Pancreas (tissue), 10 donors: ENCODE results near the gene GINM1. TPM values are rescaled to one million over a fixed set of nuclear protein-coding genes. Genes with fewer than 3 reads are reported as not detected.

Experiments
- ATAC-seq, 4 donors: fragments of 200-7000 bp; cut with Tn5 transposase; one replicate each; pipeline versions ENCODE4 v1.8.0 to v1.9.1; 2020; ENCODE audit warnings: mild to moderate bottlenecking in 4 of 4, moderate library complexity in 4 of 4
- DNase-seq, 6 donors: peaks; one replicate each; pipeline ENCODE4 v3.0.0-alpha.2; 2020
- FAIRE-seq: peaks from 2 replicates; lab custom pipeline; 2012; peaks lifted over from hg19 to GRCh38; lab: Jason Lieb, UNC
- H3K27ac ChIP-seq, 4 donors: fragments of 200-600 bp; sonication (generic); 1 replicate in 3 of 4; 2 replicates in 1 of 4; pipeline versions ENCODE4 v1.5.0 to v1.8.0; 2020
- H3K27me3 ChIP-seq, 4 donors: fragments of 200-600 bp; one replicate each; pipeline ENCODE4 v1.8.0; 2021
- H3K36me3 ChIP-seq, 3 donors: fragments of 200-600 bp; sonication (generic) in 1 of 3; one replicate each; pipeline versions ENCODE4 v1.5.0 to v1.8.0; 2020 to 2021
- H3K4me1 ChIP-seq, 3 donors: fragments of 200-600 bp; one replicate each; pipeline ENCODE4 v1.8.0; 2021
- H3K4me3 ChIP-seq, 4 donors: fragments of 200-600 bp; sonication (generic) in 2 of 4; one replicate each; pipeline versions ENCODE4 v1.5.0 to v1.8.0; 2020 to 2021
- H3K9me3 ChIP-seq, 4 donors: fragments of 200-600 bp; one replicate each; pipeline ENCODE4 v1.8.0; 2021
- WGBS, 2 donors: extraction: QIAGEN DNeasy Blood & Tissue Kit; methylation state at CpG; one replicate each; pipeline ENCODE4 v1.1.7; 2013; 5-methylcytosine and 5-hydroxymethylcytosine counted together
- intact Hi-C, 3 donors: fragments of 100-400 bp; cut with DNase I; formaldehyde crosslinking; loops; one replicate each; pipeline versions ENCODE4 v1.11.1 to v1.14.2; 2022
- polyA plus RNA-seq, 2 donors: library from polyadenylated mRNA; stranded (reverse); fragments of 200-250 nt; gene quantifications; one replicate each; pipeline ENCODE4 v1.2.3, GENCODE V29; 2013
- total RNA-seq, 6 donors: library from RNA; stranded (reverse); fragmentation: NEBNext Ultra II Directional in 4 of 6; extraction: Animal tissue kit (Norgen Biotek cat#: 25700) in 4 of 6; gene quantifications; one replicate each; pipeline versions ENCODE4 v1.2.1 to v1.2.4, GENCODE V29; 2021 to 2023
- TF ChIP-seq, protein P1 (sequence below), 4 donors: fragments of 200-600 bp; sonication (generic) in 3 of 4; IDR thresholded peaks; one replicate each; pipeline versions ENCODE4 v1.5.0 to v1.8.0; 2021; ENCODE audit warnings: antibody characterized with exemption in 4 of 4
- donor health status: healthy with polysubstance abuse.
- donor health status: DM: no; HTN: no; CAD: no; lungs with moderate emphysema.
- donor health status: DM: no; HTN: no; CAD: no.
- donor health status: control.
- donor health status: control.
- donor health status: Bipolar disorder and iron deficiency.
- donor health status: DM: yes; HTN: yes; CAD: no.
- donor health status: DM: no; HTN: no; CAD: no.
- donor health status: DM: no; HTN: no; CAD: no.
- donor health status: DM: yes; HTN: yes; CAD: no.

Gene GINM1
- total and polyA plus RNA-seq, 8 donors = 10.6 to 31.6 (median 22.6) TPM

DNA sequence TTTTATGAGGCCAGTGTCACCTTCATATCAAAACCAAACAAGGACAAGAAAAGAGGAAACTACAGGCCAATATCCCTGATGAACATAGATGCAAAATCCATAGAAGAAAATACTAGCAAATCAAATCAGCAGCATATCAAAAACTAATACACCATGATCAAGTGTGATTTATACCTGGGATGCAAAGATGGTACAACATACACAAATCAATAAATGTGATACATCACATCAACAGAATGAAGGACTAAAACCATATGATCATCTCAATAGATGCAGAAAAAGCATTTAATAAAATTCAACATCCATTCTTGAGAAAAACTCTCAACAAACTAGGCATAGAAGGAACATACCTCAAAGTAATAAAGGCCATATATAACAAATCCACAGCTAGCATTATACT, 8.1 kb upstream of the GINM1 start:
- DNase-seq = no peak
- intact Hi-C loops = no loop called here
- no peak overlapping the region for H3K27ac ChIP-seq
- FAIRE-seq = no peak
- H3K9me3 ChIP-seq = no peaks in the 10 kb centered on the region
- H3K4me1 ChIP-seq = no peaks in the 10 kb centered on the region
- no peaks in the 10 kb centered on the region for H3K36me3 ChIP-seq
- no peak for ATAC-seq
- H3K27me3 ChIP-seq = no peaks in the 10 kb centered on the region
- H3K4me3 ChIP-seq = no peak overlapping the region
- TF ChIP-seq, protein P1, sequence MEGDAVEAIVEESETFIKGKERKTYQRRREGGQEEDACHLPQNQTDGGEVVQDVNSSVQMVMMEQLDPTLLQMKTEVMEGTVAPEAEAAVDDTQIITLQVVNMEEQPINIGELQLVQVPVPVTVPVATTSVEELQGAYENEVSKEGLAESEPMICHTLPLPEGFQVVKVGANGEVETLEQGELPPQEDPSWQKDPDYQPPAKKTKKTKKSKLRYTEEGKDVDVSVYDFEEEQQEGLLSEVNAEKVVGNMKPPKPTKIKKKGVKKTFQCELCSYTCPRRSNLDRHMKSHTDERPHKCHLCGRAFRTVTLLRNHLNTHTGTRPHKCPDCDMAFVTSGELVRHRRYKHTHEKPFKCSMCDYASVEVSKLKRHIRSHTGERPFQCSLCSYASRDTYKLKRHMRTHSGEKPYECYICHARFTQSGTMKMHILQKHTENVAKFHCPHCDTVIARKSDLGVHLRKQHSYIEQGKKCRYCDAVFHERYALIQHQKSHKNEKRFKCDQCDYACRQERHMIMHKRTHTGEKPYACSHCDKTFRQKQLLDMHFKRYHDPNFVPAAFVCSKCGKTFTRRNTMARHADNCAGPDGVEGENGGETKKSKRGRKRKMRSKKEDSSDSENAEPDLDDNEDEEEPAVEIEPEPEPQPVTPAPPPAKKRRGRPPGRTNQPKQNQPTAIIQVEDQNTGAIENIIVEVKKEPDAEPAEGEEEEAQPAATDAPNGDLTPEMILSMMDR (IDR thresholded peaks at IDR 0.05) = no peak

DNA sequence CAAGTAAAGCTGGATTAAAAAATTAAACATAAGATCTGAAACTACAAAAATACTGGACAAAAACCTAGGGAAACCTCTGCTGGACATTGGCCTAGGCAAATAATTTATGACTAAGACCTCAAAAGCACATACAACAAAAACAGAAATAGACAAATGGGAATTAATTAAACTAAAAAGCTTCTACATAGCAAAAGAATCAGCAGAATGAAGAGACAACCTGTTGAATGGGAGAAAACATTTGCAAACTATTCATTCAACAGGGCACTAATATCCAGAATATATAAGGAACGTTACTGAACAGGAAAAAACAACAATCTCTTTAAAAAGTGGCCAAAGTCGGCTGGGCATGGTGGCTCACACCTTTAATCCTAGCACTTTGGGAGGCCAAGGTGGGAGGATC, 6.8 kb upstream of the GINM1 start:
- H3K27me3 ChIP-seq = no peaks in the 10 kb centered on the region
- TF ChIP-seq, protein P1 (IDR thresholded peaks at IDR 0.05) = no peak
- no peaks in the 10 kb centered on the region for H3K9me3 ChIP-seq
- no peak for DNase-seq
- FAIRE-seq = no peak
- WGBS, 2 donors = 49 to 78% methylated on average over 2 of the region's 2 CpGs
- intact Hi-C loops = no loop called here
- no peak overlapping the region for H3K27ac ChIP-seq
- no peak for ATAC-seq
- H3K36me3 ChIP-seq = no peaks in the 10 kb centered on the region
- H3K4me3 ChIP-seq = no peak overlapping the region
- H3K4me1 ChIP-seq = no peaks in the 10 kb centered on the region

DNA sequence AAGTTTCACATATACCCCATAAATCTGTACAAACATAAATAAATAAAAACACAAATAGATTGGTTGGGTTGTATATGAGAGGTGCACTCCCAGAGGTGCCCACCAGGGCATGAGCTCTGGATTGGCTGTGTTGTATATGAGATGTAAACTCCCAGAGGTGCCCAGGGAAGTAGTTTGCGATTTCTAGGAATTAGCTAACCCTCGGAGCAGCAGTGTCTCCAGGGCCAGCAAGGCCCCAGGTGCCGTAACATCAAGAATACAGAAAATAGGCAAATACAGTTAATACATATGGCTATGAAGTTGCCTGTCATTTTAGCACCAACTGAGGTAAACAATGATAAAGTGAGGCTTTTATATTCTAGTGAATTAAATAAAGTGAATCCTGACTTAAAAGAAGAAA, 5.4 kb upstream of the GINM1 start:
- intact Hi-C loops = no loop called here
- H3K27ac ChIP-seq = no peak overlapping the region
- H3K36me3 ChIP-seq = no peaks in the 10 kb centered on the region
- H3K27me3 ChIP-seq = no peaks in the 10 kb centered on the region
- no peak overlapping the region for H3K4me3 ChIP-seq
- no peak for FAIRE-seq
- TF ChIP-seq, protein P1 (IDR thresholded peaks at IDR 0.05) = peak in 2 of 4 donors; percentile 21 to 31
- WGBS, 2 donors = 57 to 58% methylated on average over 3 of the region's 3 CpGs
- H3K9me3 ChIP-seq = no peaks in the 10 kb centered on the region
- no peak for ATAC-seq
- no peaks in the 10 kb centered on the region for H3K4me1 ChIP-seq
- DNase-seq = no peak

DNA sequence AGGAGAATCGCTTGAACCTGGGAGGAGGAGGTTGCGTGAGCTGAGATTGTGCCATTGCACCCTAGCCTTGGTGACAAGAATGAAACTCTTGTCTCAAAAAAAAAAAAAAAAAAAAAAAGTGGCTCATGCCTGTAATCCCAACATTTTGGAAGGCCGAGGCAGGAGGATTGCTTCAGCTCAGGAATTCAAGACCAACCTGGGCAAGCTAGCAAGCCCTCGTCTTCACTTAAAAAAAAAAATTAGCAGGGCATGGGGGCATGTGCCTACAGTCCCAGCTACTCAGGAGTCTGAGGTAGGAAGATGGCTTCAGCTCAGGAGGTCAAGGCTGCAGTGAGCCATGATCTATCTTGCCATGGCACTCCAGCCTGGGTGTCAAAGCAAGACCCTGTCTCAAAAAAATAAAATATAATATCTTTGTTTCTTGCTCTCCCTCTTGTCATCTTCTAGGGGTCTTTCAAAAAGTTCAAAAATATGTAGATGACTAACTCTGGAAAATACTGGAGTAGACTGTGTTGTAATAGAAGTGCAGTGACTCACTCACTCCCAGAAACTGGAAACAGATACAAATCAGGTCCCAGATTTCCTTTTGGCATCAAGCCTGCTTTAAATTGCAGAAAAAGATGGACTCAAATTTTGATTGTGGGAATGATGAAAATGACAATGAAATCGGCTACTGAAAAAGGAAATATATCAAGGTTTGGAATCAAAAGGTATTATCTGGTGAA, 2.8 kb upstream of the GINM1 start:
- TF ChIP-seq, protein P1 (IDR thresholded peaks at IDR 0.05) = no peak
- intact Hi-C loops = no loop called here
- Histone ChIP-seq H3K4me1 (peaks cover 0 to 6% (median 0%) of the 10 kb centered on the region in 3 donors), H3K9me3 (no peaks in the 10 kb centered on the region), H3K27ac (no peak overlapping the region), H3K4me3 (no peak overlapping the region), H3K36me3 (no peaks in the 10 kb centered on the region), H3K27me3 (no peaks in the 10 kb centered on the region)
- ATAC-seq (no peak), FAIRE-seq (no peak), DNase-seq (no peak)
- 73 to 86% methylated on average over 5 of the region's 5 CpGs for WGBS, 2 donors

DNA sequence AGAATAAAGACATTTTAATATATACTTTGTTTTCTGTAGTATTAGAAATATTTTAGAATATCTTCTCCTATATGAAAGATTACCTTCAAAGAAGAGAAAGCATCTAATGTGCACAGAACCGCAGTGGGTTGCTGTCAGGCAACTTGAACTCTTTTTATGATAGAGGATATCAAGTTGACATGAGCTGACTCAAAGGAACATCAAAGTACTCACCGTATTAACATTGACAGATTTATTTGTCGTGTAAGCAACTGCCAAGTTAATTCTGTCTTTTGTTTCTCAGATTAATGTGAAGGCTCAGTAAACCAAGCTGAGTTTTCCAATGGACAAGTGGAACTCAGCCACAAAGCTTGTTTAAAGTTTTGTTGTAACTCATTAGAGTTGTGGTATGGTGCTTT, 2.2 kb upstream of the GINM1 start:
- Histone ChIP-seq H3K36me3 (no peaks in the 10 kb centered on the region), H3K4me3 (no peak overlapping the region), H3K27me3 (no peaks in the 10 kb centered on the region), H3K9me3 (no peaks in the 10 kb centered on the region), H3K27ac (no peak overlapping the region), H3K4me1 (peaks cover 0 to 6% (median 0%) of the 10 kb centered on the region in 3 donors)
- no peak for ATAC-seq
- TF ChIP-seq, protein P1 (IDR thresholded peaks at IDR 0.05) = no peak
- no peak for DNase-seq
- no peak for FAIRE-seq
- intact Hi-C loops = no loop called here
- WGBS, 2 donors = 43% methylated on average over 3 of the region's 3 CpGs
